Gastroesophageal sphincter (tissue), 4 donors: ENCODE data around the gene YEATS2. TPM values are rescaled to one million over a fixed set of nuclear protein-coding genes. Genes with fewer than 3 reads are reported as not detected.

Experiments
- ATAC-seq: fragments of 150-250 bp; one replicate; pipeline ENCODE4 v1.9.1; 2016; ENCODE audit warnings: mild to moderate bottlenecking, moderate library complexity
- H3K27ac ChIP-seq, 4 donors: fragments of 200-600 bp; sonication (generic) in 3 of 4; 1 replicate in 3 of 4; 2 replicates in 1 of 4; pipeline ENCODE4 v1.5.1; 2016 to 2019
- H3K27me3 ChIP-seq: fragments of 200-600 bp; sonication (generic); one replicate; pipeline ENCODE4 v1.5.1; 2019
- H3K36me3 ChIP-seq, 2 donors: fragments of 200-600 bp; sonication (generic); one replicate each; pipeline ENCODE4 v1.5.1; 2019; ENCODE audit warnings: control low read depth in 1 of 2
- H3K4me1 ChIP-seq, 3 donors: fragments of 200-600 bp; sonication (generic); 1 replicate in 2 of 3; 2 replicates in 1 of 3; pipeline ENCODE4 v1.5.1; 2016 to 2019; ENCODE audit warnings: control low read depth in 2 of 3
- H3K4me3 ChIP-seq, 2 donors: fragments of 200-600 bp; sonication (generic); one replicate each; pipeline ENCODE4 v1.5.1; 2019; ENCODE audit warnings: mild to moderate bottlenecking in 1 of 2, moderate library complexity in 1 of 2
- H3K9me3 ChIP-seq, 3 donors: fragments of 200-600 bp; sonication (generic); one replicate each; pipeline ENCODE4 v1.5.1; 2017 to 2019; ENCODE audit warnings: control low read depth in 2 of 3
- CTCF ChIP-seq, 4 experiments: fragments of 200-600 bp in 2 of 4; fragments of 450-650 bp in 2 of 4; sonication (generic) in 1 of 4; IDR thresholded peaks; one replicate each; pipeline ENCODE4 v1.5.1; 2017 to 2019; ENCODE audit warnings: antibody characterized with exemption in 4 of 4, mild to moderate bottlenecking in 2 of 4, moderate library complexity in 2 of 4
- EP300 ChIP-seq: sonication (generic); formaldehyde crosslinking; IDR thresholded peaks from one replicate; pipeline ENCODE4 v1.6.1; 2017; ENCODE audit warnings: antibody characterized with exemption, mild to moderate bottlenecking
- POLR2A ChIP-seq, 2 donors: fragments of 450-650 bp; IDR thresholded peaks; one replicate each; pipeline ENCODE4 v1.6.1; 2017; ENCODE audit warnings: antibody characterized with exemption in 2 of 2, mild to moderate bottlenecking in 2 of 2, moderate library complexity in 1 of 2
- POLR2AphosphoS5 ChIP-seq: sonication (generic); formaldehyde crosslinking; IDR thresholded peaks from one replicate; pipeline ENCODE4 v1.6.1; 2017; ENCODE audit warnings: antibody characterized with exemption
- WGBS, 2 donors: methylation state at CpG; one replicate each; pipeline ENCODE4 v1.1.5; 2018; ENCODE audit warnings: low coverage in 1 of 2; 5-methylcytosine and 5-hydroxymethylcytosine counted together
- total RNA-seq, 4 donors: library from RNA; depleted of rRNA; stranded (reverse); fragments of >200 nt; gene quantifications; one replicate each; pipeline ENCODE4 v1.1.0, GENCODE V29; 2016

The YEATS2 gene
- total RNA-seq, 4 donors from 2014 or later, result 19.3 to 33.1 (median 27.6) TPM

DNA sequence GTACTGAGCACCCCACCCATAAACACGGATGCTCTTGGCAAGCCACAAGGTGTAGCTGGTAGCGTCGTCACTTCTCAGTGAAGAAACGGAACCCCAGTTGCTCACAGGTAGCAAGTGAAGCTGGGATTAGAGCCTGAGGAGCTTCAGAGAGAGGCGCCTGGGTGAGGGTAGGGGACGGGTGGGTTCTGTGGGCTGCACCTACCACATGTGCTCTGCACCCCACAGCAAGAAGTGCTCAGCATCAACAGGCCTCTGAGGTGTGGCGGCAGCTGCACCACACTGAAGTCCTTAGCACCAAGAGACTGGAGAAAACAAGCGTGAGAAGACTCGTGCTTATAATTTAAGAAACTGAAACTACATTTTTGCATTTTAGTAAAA, 118.0 kb downstream of the YEATS2 start:
- Histone ChIP-seq H3K4me1 (no peaks in the 10 kb centered on the region), H3K4me3 (no peak overlapping the region), H3K9me3 (no peaks in the 10 kb centered on the region), H3K36me3 (peaks cover 0 to 42% of the 10 kb centered on the region in 2 donors), H3K27ac (no peak overlapping the region), H3K27me3 (no peaks in the 10 kb centered on the region)
- ATAC-seq, result no peak
- TF ChIP-seq POLR2A (IDR thresholded peaks at IDR 0.05) (no peak), CTCF (IDR thresholded peaks at IDR 0.05) (no peak), POLR2AphosphoS5 (no peak), EP300 (no peak)
- WGBS, 2 donors, result 80 to 93% methylated on average over 5 to 9 of the region's 9 CpGs

- no peak overlapping the region for H3K27ac ChIP-seq
- H3K36me3 ChIP-seq, result peaks cover 0 to 38% of the 10 kb centered on the region in 2 donors
- no peak for ATAC-seq
- no peaks in the 10 kb centered on the region for H3K9me3 ChIP-seq
- 70 to 89% methylated on average over 3 to 12 of the region's 12 CpGs for WGBS, 2 donors
- no peaks in the 10 kb centered on the region for H3K27me3 ChIP-seq
- H3K4me1 ChIP-seq, result no peaks in the 10 kb centered on the region
- no peak overlapping the region for H3K4me3 ChIP-seq
- TF ChIP-seq EP300 (no peak), POLR2A (IDR thresholded peaks at IDR 0.05) (no peak), CTCF (IDR thresholded peaks at IDR 0.05) (no peak), POLR2AphosphoS5 (no peak)
These were observed 118.4 kb downstream of the YEATS2 start for GRCh38 chr3:183815951-183816475.

- Histone ChIP-seq H3K4me1 (no peaks in the 10 kb centered on the region), H3K27ac (no peak overlapping the region), H3K27me3 (no peaks in the 10 kb centered on the region), H3K4me3 (no peak overlapping the region), H3K9me3 (no peaks in the 10 kb centered on the region), H3K36me3 (peaks cover 0 to 29% of the 10 kb centered on the region in 2 donors)
- TF ChIP-seq POLR2AphosphoS5, result no peak
- no peak for TF ChIP-seq CTCF (IDR thresholded peaks at IDR 0.05)
- no peak for TF ChIP-seq POLR2A (IDR thresholded peaks at IDR 0.05)
- no peak for TF ChIP-seq EP300
- ATAC-seq, result no peak
- WGBS, 2 donors, result 77 to 96% methylated on average over 3 to 4 of the region's 20 CpGs
These were observed 119.3 kb downstream of the YEATS2 start for GRCh38 chr3:183816681-183817510.

GRCh38 chr3:183817639-183818038, 120.0 kb downstream of the YEATS2 start:
- Histone ChIP-seq H3K4me1 (no peaks in the 10 kb centered on the region), H3K27ac (no peak overlapping the region), H3K4me3 (no peak overlapping the region), H3K9me3 (no peaks in the 10 kb centered on the region), H3K36me3 (peaks cover 0 to 28% of the 10 kb centered on the region in 2 donors), H3K27me3 (no peaks in the 10 kb centered on the region)
- no peak for ATAC-seq
- TF ChIP-seq EP300 (no peak), POLR2AphosphoS5 (no peak), POLR2A (IDR thresholded peaks at IDR 0.05) (no peak), CTCF (IDR thresholded peaks at IDR 0.05) (no peak)
- 70 to 80% methylated on average over 1 to 2 of the region's 9 CpGs for WGBS, 2 donors
